Prostate gland (tissue), 2 donors: ENCODE results near the gene CCDC174.

ENCODE experiments used
- POLR2A ChIP-seq: fragments of 450-650 bp; IDR thresholded peaks from one replicate; pipeline ENCODE4 v1.6.1; 2016; ENCODE audit warnings: antibody characterized with exemption, mild to moderate bottlenecking
- POLR2AphosphoS5 ChIP-seq: sonication (generic); formaldehyde crosslinking; IDR thresholded peaks from one replicate; pipeline ENCODE4 v1.6.1; 2017; ENCODE audit warnings: antibody characterized with exemption
- TF ChIP-seq, protein P1 (sequence below), 4 experiments: fragments of 200-600 bp in 2 of 4; fragments of 450-650 bp in 2 of 4; sonication (generic) in 2 of 4; IDR thresholded peaks; 1 replicate in 3 of 4; 2 replicates in 1 of 4; pipeline ENCODE4 v1.5.1; 2016 to 2019; ENCODE audit warnings: antibody characterized with exemption in 4 of 4, mild to moderate bottlenecking in 2 of 4, moderate library complexity in 2 of 4

DNA sequence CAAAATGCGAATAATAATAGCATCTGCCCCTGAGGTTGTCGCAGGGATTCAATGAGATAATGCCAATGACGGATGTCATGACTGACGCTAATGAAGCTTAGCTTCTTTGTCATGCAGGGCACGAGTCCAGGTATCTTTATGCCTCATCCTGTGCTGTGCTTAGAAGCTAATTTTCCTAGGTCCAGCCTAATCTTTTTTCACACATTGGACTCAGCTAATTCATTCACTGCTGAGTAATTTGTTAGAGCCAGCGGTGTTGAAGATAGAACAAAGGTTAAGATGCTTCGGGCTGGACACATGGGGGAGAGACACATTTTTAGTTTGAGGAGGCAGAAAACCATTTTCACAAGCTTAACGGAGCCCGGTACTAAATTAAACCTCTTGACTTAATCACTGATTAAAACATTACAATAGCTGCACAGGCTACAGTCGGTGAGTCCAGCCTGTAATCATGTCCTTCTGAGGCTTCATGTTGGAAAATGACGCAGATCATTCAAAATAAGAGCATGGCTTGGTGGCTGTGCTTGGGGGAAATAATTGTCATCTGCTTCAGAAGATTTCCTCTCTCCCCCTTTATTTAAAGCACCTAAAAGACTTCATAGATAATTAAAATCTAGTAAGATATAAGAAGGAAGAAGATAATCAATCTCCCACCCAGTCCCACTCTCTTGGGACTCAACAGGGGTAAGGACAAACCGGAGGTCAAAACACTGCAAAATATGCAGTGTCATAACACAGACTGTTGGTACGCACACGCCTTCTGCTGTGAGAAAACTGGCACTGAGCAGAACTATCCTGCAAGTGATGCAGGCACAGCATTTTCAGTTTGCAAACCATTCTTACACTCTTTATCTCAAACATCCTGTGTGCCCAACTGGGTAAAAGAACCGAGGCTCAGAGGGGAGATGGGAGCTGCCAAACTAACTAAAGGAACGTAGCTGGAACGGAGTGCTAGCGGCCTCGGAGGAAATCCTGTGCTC is 3.3 kb upstream of the CCDC174 start:
- TF ChIP-seq, protein P1, sequence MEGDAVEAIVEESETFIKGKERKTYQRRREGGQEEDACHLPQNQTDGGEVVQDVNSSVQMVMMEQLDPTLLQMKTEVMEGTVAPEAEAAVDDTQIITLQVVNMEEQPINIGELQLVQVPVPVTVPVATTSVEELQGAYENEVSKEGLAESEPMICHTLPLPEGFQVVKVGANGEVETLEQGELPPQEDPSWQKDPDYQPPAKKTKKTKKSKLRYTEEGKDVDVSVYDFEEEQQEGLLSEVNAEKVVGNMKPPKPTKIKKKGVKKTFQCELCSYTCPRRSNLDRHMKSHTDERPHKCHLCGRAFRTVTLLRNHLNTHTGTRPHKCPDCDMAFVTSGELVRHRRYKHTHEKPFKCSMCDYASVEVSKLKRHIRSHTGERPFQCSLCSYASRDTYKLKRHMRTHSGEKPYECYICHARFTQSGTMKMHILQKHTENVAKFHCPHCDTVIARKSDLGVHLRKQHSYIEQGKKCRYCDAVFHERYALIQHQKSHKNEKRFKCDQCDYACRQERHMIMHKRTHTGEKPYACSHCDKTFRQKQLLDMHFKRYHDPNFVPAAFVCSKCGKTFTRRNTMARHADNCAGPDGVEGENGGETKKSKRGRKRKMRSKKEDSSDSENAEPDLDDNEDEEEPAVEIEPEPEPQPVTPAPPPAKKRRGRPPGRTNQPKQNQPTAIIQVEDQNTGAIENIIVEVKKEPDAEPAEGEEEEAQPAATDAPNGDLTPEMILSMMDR (IDR thresholded peaks at IDR 0.05) = no peak
- TF ChIP-seq POLR2AphosphoS5 = no peak
- no peak for TF ChIP-seq POLR2A
